Lower leg skin (tissue), 4 donors: Measurements from ENCODE around the gene SLC15A2. TPM values are rescaled to one million over a fixed set of nuclear protein-coding genes. Genes with fewer than 3 reads are reported as not detected.

Source experiments
- DNase-seq, 2 donors: peaks; one replicate each; pipeline ENCODE4 v3.0.0-alpha.2; 2019; ENCODE audit warnings: low spot score in 2 of 2
- H3K4me3 ChIP-seq: fragments of 200-600 bp; sonication (generic); 2 replicates; pipeline ENCODE4 v1.5.1; 2017; ENCODE audit warnings: mild to moderate bottlenecking, low read depth; ENCODE audit not compliant: poor library complexity, severe bottlenecking
- POLR2A ChIP-seq, 2 donors: fragments of 450-650 bp; IDR thresholded peaks; one replicate each; pipeline ENCODE4 v1.6.1; 2016 to 2017; ENCODE audit warnings: antibody characterized with exemption in 2 of 2, mild to moderate bottlenecking in 1 of 2, moderate library complexity in 1 of 2
- WGBS, 2 donors: methylation state at CpG; one replicate each; pipeline ENCODE4 v1.1.5; 2018; 5-methylcytosine and 5-hydroxymethylcytosine counted together
- intact Hi-C: fragments of 100-400 bp; cut with DNase I; formaldehyde crosslinking; loops from one replicate; pipeline ENCODE4 v1.15.0; 2023; ENCODE audit warnings: low total_unique reads
- total RNA-seq, 4 donors: library from RNA; depleted of rRNA; stranded (reverse); fragments of >200 nt; gene quantifications; one replicate each; pipeline ENCODE4 v1.1.0, GENCODE V29; 2016
- TF ChIP-seq, protein P1 (sequence below), 3 donors: fragments of 450-650 bp; IDR thresholded peaks; one replicate each; pipeline ENCODE4 v1.5.1; 2016; ENCODE audit warnings: antibody characterized with exemption in 3 of 3, mild to moderate bottlenecking in 3 of 3, moderate library complexity in 2 of 3

The SLC15A2 gene
- total RNA-seq, 4 donors from 2014 or later: 0.42 to 2.9 (median 1.5) TPM

DNA sequence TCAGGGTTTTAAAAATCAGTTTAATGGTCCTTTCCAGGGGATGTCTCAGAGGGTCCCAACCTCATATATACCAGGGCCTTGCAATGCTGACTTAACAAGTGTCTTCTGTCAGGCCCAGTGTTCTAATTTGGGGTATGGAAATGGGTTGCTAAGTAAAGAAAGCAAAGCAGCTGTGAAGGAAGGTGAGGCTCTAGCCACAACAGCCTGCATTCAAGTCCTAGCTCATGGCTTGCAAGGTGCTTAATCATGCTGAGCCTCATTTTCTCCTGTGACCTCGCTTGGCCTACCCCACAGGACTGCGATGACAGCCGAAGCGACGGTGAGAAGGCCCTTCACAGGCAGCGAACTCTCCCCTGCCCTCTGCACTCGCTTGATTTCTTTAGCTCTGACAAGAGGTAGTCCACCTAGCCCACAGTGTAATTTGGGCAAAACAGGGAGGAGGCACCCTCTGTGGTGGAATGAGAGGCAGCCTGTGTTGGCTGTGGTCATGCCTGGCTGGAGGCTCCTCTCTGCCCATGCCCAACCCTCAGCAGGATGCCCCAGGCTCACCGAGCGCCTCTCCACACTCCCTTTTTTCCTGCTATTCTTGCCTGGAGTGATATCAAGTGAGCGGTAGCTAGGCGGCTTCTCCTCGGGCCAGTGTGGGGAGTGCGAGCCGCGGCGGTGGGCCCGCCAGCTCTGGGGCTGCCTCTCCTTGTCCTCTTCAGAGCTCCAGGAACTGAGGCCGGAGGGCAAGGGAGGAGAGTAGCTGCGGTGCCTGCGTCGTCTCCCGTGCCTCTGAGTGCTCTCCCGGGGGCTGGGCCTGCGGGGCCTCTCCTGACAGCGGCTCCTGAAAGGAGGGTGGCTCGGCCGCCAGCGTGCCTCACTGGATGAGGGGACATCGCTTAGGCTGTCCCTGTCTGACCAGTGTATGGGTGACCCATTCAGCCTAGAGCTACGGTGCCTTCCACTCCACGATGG lies 98.7 kb downstream of the SLC15A2 start:
- H3K4me3 ChIP-seq: no peak overlapping the region
- WGBS, 2 donors: 94 to 95% methylated on average over 29 to 30 of the region's 31 CpGs
- intact Hi-C loops: no loop called here
- TF ChIP-seq, protein P1, sequence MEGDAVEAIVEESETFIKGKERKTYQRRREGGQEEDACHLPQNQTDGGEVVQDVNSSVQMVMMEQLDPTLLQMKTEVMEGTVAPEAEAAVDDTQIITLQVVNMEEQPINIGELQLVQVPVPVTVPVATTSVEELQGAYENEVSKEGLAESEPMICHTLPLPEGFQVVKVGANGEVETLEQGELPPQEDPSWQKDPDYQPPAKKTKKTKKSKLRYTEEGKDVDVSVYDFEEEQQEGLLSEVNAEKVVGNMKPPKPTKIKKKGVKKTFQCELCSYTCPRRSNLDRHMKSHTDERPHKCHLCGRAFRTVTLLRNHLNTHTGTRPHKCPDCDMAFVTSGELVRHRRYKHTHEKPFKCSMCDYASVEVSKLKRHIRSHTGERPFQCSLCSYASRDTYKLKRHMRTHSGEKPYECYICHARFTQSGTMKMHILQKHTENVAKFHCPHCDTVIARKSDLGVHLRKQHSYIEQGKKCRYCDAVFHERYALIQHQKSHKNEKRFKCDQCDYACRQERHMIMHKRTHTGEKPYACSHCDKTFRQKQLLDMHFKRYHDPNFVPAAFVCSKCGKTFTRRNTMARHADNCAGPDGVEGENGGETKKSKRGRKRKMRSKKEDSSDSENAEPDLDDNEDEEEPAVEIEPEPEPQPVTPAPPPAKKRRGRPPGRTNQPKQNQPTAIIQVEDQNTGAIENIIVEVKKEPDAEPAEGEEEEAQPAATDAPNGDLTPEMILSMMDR (IDR thresholded peaks at IDR 0.05): no peak
- TF ChIP-seq POLR2A (IDR thresholded peaks at IDR 0.05): no peak
- DNase-seq: no peak

Other genes starting within 250 kb of the SLC15A2 start
- gene HCLS1, start 233.5 kb upstream of the SLC15A2 start, total RNA-seq: 10 to 100 TPM in 2 of 4 donors, 1 to 10 TPM in 2; 8.8 to 21.9 (median 13.2) TPM
- 10 to 100 TPM; 42.8 to 64.3 (median 48.5) TPM for gene GOLGB1, start 144.7 kb upstream of the SLC15A2 start, total RNA-seq
- gene IQCB1, start 59.3 kb upstream of the SLC15A2 start, total RNA-seq: 10 to 100 TPM; 13.2 to 19.6 (median 17.7) TPM
- 1 to 10 TPM in 3 of 4 donors, not detected in 1; 1.3 to 4.5 (median 1.4) TPM for gene EAF2, start 59.2 kb upstream of the SLC15A2 start, total RNA-seq
- 1 to 10 TPM; 1.8 to 4.0 (median 2.4) TPM for gene ILDR1, start 127.8 kb downstream of the SLC15A2 start, total RNA-seq
- gene CD86, start 161.0 kb downstream of the SLC15A2 start, total RNA-seq: 1 to 10 TPM in 3 of 4 donors, under 1 TPM in 1; 0.91 to 3.6 (median 2.7) TPM